Measurements from ENCODE around the gene JADE2. TPM values are rescaled to one million over a fixed set of nuclear protein-coding genes. Genes with fewer than 3 reads are reported as not detected.

The JADE2 gene
- total and polyA plus RNA-seq, 2 experiments from 2014 or later, result 16.2 to 40.8 TPM

DNA sequence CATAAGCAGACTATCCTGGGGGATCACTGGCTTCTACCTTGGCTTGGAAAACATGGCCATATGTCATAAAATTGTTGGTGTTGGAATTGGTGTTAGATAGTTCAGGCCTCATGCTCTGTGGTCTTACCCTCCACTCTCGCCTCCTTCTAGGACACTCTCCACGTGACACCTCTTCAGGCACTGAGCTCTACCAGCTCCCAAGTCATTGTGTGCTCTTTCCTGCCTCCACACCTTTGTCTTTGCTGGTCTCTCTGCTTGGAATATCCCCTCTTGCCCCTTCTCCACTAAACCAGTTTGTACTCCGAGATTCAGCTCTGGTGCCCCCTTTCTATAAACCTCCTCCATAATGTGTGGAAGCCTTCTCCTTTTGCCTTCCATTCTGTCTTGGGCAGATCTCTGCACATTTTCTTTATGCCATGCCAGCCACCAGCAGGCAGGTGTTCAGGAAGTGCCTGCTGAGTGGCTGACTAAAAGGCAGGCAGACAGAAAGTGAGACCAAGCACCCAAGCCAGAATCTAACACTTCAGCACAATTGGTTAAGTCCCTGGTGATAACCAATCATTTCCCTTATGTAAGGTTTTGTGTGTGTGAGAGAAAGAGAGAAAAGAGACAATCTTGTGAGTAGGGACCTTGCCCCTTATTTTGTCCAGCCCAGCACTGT is 69.5 kb downstream of the JADE2 start (continued):
- TF ChIP-seq CTCF (conservative IDR thresholded peaks at IDR 0.05; ENCODE audit: low read depth in 2 of 2) (no peak), JUNB (IDR thresholded peaks at IDR 0.05; ENCODE audit: unreplicated experiment) (no peak), EZH2 (IDR thresholded peaks at IDR 0.05; ENCODE audit: low read depth, unreplicated experiment) (no peak), REST (IDR thresholded peaks at IDR 0.05; ENCODE audit: unreplicated experiment) (no peak)

- Mint-ChIP-seq H3K36me3 (ENCODE audit: low read depth) (no peaks in the 10 kb centered on the region; the same call in 2 of the 3 replicates), H3K4me3 (no peak overlapping the region), H3K27ac (no peak overlapping the region), H3K9me3 (no peaks in the 10 kb centered on the region), H3K27me3 (ENCODE audit: insufficient read depth, low read depth, poor library complexity) (peaks cover 3% of the 10 kb centered on the region), H3K4me1 (peaks cover 38% of the 10 kb centered on the region)
- peak overlapping the region; percentile 76 for H2AFZ ChIP-seq
- no peak for DNase-seq (ENCODE audit: low spot score)
- ATAC-seq, result no peak
- H3F3A ChIP-seq (replicated peaks; ENCODE audit: low read depth), result peaks cover 7% of the 10 kb centered on the region; the same call in 1 of the 2 replicates
- no peak overlapping the region for H3K4me3 ChIP-seq
- peaks cover 37% of the 10 kb centered on the region for H3K4me1 ChIP-seq (ENCODE audit: insufficient read depth)
- no peaks in the 10 kb centered on the region for H3K79me2 ChIP-seq (replicated peaks; ENCODE audit: insufficient read depth)
- H3K9me2 ChIP-seq (ENCODE audit: insufficient read depth), result 0 out of 2 replicates have a peak, but pooled peaks cover 5% of the 10 kb centered on the region
- H3K36me3 ChIP-seq (ENCODE audit: insufficient read depth), result no peaks in the 10 kb centered on the region
- no peak overlapping the region for H3K4me2 ChIP-seq
- no peaks in the 10 kb centered on the region for H4K20me1 ChIP-seq (replicated peaks; ENCODE audit: insufficient read depth)
- no peak overlapping the region for H3K27ac ChIP-seq (ENCODE audit: low read depth)
- no peaks in the 10 kb centered on the region for H3K27me3 ChIP-seq (ENCODE audit: insufficient read depth)
- TF ChIP-seq CTCF (conservative IDR thresholded peaks at IDR 0.05; ENCODE audit: low read depth in 2 of 2) (no peak), NANOG (IDR thresholded peaks at IDR 0.05; ENCODE audit: borderline replicate concordance) (no peak), EZH2 (IDR thresholded peaks at IDR 0.05; ENCODE audit: low read depth, unreplicated experiment) (no peak), ZNF331 (CRISPR knock-in tag; IDR thresholded peaks at IDR 0.05; ENCODE audit: low read depth) (no peak), ZNF114 (CRISPR knock-in tag; IDR thresholded peaks at IDR 0.05) (no peak), STAT1 (IDR thresholded peaks at IDR 0.05; ENCODE audit: unreplicated experiment) (no peak)
- TF ChIP-seq, protein P1, sequence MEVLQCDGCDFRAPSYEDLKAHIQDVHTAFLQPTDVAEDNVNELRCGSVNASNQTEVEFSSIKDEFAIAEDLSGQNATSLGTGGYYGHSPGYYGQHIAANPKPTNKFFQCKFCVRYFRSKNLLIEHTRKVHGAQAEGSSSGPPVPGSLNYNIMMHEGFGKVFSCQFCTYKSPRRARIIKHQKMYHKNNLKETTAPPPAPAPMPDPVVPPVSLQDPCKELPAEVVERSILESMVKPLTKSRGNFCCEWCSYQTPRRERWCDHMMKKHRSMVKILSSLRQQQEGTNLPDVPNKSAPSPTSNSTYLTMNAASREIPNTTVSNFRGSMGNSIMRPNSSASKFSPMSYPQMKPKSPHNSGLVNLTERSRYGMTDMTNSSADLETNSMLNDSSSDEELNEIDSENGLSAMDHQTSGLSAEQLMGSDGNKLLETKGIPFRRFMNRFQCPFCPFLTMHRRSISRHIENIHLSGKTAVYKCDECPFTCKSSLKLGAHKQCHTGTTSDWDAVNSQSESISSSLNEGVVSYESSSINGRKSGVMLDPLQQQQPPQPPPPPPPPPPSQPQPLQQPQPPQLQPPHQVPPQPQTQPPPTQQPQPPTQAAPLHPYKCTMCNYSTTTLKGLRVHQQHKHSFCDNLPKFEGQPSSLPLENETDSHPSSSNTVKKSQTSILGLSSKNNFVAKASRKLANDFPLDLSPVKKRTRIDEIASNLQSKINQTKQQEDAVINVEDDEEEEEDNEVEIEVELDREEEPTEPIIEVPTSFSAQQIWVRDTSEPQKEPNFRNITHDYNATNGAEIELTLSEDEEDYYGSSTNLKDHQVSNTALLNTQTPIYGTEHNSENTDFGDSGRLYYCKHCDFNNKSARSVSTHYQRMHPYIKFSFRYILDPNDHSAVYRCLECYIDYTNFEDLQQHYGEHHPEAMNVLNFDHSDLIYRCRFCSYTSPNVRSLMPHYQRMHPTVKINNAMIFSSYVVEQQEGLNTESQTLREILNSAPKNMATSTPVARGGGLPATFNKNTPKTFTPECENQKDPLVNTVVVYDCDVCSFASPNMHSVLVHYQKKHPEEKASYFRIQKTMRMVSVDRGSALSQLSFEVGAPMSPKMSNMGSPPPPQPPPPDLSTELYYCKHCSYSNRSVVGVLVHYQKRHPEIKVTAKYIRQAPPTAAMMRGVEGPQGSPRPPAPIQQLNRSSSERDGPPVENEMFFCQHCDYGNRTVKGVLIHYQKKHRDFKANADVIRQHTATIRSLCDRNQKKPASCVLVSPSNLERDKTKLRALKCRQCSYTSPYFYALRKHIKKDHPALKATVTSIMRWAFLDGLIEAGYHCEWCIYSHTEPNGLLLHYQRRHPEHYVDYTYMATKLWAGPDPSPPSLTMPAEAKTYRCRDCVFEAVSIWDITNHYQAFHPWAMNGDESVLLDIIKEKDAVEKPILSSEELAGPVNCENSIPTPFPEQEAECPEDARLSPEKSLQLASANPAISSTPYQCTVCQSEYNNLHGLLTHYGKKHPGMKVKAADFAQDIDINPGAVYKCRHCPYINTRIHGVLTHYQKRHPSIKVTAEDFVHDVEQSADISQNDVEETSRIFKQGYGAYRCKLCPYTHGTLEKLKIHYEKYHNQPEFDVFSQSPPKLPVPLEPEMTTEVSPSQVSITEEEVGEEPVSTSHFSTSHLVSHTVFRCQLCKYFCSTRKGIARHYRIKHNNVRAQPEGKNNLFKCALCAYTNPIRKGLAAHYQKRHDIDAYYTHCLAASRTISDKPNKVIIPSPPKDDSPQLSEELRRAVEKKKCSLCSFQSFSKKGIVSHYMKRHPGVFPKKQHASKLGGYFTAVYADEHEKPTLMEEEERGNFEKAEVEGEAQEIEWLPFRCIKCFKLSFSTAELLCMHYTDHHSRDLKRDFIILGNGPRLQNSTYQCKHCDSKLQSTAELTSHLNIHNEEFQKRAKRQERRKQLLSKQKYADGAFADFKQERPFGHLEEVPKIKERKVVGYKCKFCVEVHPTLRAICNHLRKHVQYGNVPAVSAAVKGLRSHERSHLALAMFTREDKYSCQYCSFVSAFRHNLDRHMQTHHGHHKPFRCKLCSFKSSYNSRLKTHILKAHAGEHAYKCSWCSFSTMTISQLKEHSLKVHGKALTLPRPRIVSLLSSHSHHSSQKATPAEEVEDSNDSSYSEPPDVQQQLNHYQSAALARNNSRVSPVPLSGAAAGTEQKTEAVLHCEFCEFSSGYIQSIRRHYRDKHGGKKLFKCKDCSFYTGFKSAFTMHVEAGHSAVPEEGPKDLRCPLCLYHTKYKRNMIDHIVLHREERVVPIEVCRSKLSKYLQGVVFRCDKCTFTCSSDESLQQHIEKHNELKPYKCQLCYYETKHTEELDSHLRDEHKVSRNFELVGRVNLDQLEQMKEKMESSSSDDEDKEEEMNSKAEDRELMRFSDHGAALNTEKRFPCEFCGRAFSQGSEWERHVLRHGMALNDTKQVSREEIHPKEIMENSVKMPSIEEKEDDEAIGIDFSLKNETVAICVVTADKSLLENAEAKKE (CRISPR knock-in tag; IDR thresholded peaks at IDR 0.05), result no peak
Observed at GRCh38 chr5:134595458-134595838, 70.0 kb downstream of the JADE2 start.

Data from GM23338 (cell line).